ENCODE measurements around the gene LRRC37B. TPM values are rescaled to one million over a fixed set of nuclear protein-coding genes. Genes with fewer than 3 reads are reported as not detected.
"Not testable (repeated sequence)": the region's sequence is repeated elsewhere in the genome, so short reads cannot be mapped to it uniquely, and the experiment has no call there.

LRRC37B gene
- total RNA-seq = 50.2 TPM

DNA sequence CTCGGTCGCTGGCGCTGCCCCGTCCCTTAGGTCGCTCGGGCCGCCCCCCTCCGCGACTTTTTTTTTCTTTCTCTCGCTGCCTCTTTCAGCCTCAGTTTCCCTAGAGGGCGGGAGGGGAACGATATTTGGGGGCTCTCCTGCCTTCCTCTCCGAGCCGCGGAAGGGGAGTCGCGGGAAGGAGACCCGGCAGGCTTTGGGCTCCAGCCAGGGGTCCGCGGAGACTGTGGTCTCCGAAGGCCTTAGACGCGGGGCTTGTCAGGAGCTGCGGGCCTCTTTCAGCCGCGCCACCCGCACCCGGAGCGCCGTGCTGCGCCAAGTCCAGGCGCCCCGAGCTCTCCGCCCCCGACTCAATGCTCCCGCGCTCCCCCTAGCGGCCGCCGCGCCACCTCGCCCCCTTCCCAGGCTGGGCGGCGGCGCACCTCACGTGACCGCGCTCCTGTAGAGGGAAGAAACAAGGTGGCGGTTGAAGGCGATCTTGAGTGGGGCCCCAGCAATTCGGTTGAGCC is at the start of gene LRRC37B:
LRRC37B (plus strand) TSS at position 427 of the 506 bp plus-strand sequence. CDS start 14,010 bp downstream, outside the sequence.
- Histone ChIP-seq H3K4me1 (ENCODE audit: insufficient read depth, low read length) (peaks cover 35% of the 10 kb centered on the region), H3K4me3 (ENCODE audit: low read length) (peak within 1 kb of the TSS; percentile 86), H3K9me3 (ENCODE audit: low read depth, low read length) (no peaks in the 10 kb centered on the region)

DNA sequence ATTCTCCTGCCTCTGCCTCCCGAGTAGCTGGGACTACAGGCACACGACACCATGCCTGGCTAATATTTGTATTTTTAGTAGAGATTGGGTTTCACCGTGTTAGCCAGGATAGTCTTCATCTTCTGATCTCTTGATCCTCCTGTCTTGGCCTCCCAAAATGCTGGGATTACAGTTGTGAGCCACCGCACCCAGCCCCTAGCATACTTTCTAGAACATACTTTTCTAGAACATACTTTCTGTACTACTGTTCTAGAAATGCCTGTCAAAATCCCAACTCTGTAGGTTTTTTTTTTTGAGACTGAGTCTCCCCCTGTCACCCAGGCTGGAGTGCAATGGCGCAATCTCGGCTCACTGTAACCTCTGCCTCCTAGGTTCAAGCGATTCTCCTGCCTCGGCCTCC is 43.1 kb upstream of the LRRC37B start:
- not testable (repeated sequence) for H3K9me3 ChIP-seq (ENCODE audit: low read depth, low read length); H3K4me3 ChIP-seq (ENCODE audit: low read length); H3K4me1 ChIP-seq (ENCODE audit: insufficient read depth, low read length); H3K27me3 ChIP-seq (ENCODE audit: insufficient read depth, low read length)

More for the DNA sequence above, at the start of gene LRRC37B:
- H3K27me3 ChIP-seq (ENCODE audit: insufficient read depth, low read length) = no peaks in the 10 kb centered on the region

DNA sequence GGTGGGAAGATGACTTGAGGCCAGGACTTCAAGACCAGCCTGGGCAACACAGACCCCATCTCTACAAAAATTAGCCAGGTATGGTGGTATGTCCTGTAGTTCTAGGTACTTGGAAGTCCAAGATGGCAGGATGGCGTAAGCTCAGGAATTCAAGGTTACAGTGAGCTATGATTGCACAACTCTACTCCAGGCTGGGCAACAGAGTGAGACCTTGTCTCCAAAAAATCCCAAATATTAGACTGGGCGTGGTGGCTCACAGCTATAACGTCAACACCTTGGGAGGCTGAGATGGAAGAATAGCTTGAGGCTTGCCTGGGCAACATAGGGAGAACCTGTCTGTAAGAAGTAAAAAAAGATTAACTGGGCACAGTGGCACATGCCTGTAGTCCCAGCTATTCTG is 39.5 kb upstream of the LRRC37B start:
- Histone ChIP-seq H3K4me1 (ENCODE audit: insufficient read depth, low read length) (no peaks in the 10 kb centered on the region), H3K27me3 (ENCODE audit: insufficient read depth, low read length) (no peaks in the 10 kb centered on the region), H3K9me3 (ENCODE audit: low read depth, low read length) (no peaks in the 10 kb centered on the region), H3K4me3 (ENCODE audit: low read length) (no peak overlapping the region)

DNA sequence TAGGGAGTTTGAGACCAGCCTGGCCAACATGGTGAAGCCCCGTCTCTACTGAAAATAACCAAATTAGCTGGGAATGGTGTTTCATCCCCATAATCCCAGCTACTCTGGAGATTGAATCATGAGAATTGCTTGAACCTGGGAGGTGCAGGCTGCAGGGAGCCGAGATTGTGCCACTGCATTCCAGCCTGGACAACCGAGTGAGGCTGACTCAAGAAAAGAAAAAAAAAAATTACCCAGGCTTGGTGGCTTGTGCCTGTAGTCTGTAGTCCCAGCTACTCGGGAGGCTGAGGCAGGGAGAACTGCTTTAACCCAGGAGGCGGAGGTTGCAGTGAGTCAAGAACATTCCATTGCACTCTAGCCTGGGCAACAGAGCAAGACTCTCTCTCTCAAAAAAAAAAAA is 36.8 kb upstream of the LRRC37B start:
- H3K27me3 ChIP-seq (ENCODE audit: insufficient read depth, low read length); H3K4me1 ChIP-seq (ENCODE audit: insufficient read depth, low read length); H3K4me3 ChIP-seq (ENCODE audit: low read length); H3K9me3 ChIP-seq (ENCODE audit: low read depth, low read length): not testable (repeated sequence)

GRCh38 chr17:31974269-31975071 is 32.7 kb upstream of the LRRC37B start:
- H3K4me1 ChIP-seq (ENCODE audit: insufficient read depth, low read length) = not testable (repeated sequence)

DNA sequence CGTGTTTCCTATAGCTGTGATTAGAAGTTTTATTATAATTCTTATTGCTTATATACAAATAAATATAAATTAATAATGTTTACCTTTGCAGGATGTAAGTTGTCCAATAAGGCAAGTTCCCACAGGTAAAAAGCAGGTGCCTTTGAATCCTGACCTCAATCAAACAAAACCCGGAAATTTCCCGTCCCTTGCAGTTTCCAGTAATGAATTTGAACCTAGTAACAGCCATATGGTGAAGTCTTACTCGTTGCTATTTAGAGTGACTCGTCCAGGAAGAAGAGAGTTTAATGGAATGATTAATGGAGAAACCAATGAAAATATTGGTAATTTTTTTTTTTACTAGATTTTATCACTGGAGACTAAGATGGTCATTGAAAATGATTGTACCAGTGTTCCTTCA is 31.8 kb upstream of the LRRC37B start:
- not testable (repeated sequence) for H3K4me3 ChIP-seq (ENCODE audit: low read length); H3K27me3 ChIP-seq (ENCODE audit: insufficient read depth, low read length); H3K9me3 ChIP-seq (ENCODE audit: low read depth, low read length); H3K4me1 ChIP-seq (ENCODE audit: insufficient read depth, low read length)

More at GRCh38 chr17:31974269-31975071, 32.7 kb upstream of the LRRC37B start:
- not testable (repeated sequence) for H3K9me3 ChIP-seq (ENCODE audit: low read depth, low read length); H3K27me3 ChIP-seq (ENCODE audit: insufficient read depth, low read length); H3K4me3 ChIP-seq (ENCODE audit: low read length)

DNA sequence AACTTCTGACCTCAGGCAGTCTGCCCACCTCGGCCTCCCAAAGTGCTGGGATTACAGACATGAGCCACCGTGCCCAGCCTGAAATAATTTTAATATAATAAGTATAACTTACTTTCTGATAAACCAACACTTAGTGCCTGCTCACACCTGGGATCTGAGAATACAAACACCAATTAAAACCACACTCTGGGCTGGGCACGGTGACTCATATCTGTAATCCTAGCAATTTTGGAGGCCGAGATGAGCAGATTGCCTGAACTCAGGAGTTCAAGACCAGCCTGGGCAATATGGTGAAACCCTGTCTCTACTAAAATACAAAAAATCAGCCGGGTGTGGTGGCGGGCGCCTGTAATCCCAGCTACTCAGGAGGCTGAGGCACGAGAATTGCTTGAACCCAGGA is 15.4 kb upstream of the LRRC37B start:
- not testable (repeated sequence) for H3K4me3 ChIP-seq (ENCODE audit: low read length); H3K4me1 ChIP-seq (ENCODE audit: insufficient read depth, low read length); H3K9me3 ChIP-seq (ENCODE audit: low read depth, low read length); H3K27me3 ChIP-seq (ENCODE audit: insufficient read depth, low read length)

DNA sequence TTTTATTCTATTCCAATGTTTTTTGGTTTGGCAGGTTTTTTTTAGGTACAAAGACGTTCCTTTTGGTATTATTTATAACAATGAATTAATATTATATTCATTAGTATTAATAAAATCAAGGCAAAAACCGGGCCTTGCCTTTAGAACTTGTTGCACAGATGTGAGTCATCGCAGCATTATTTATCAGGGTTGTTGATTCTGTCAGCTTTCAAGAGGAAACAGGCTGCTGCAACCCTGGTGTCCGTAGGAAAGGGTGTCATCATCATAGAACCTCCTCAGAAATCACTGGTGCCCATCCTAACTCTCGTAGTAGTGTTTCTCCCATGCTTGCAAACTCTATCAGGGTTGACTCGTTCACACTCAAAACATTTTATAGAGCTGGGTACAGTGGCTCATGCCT is 10.2 kb upstream of the LRRC37B start:
- H3K9me3 ChIP-seq (ENCODE audit: low read depth, low read length) = no peaks in the 10 kb centered on the region
- H3K27me3 ChIP-seq (ENCODE audit: insufficient read depth, low read length) = no peaks in the 10 kb centered on the region
- H3K4me1 ChIP-seq (ENCODE audit: insufficient read depth, low read length) = no peaks in the 10 kb centered on the region
- H3K4me3 ChIP-seq (ENCODE audit: low read length) = no peak overlapping the region

GRCh38 chr17:32007463-32008298 is 498 bp downstream of the LRRC37B start:
- H3K9me3 ChIP-seq (ENCODE audit: low read depth, low read length) = no peaks in the 10 kb centered on the region
- H3K27me3 ChIP-seq (ENCODE audit: insufficient read depth, low read length) = no peaks in the 10 kb centered on the region
- peaks cover 35% of the 10 kb centered on the region for H3K4me1 ChIP-seq (ENCODE audit: insufficient read depth, low read length)
- H3K4me3 ChIP-seq (ENCODE audit: low read length) = peak overlapping the region; percentile 86

- no peaks in the 10 kb centered on the region for H3K9me3 ChIP-seq (ENCODE audit: low read depth, low read length)
- peaks cover 32% of the 10 kb centered on the region for H3K4me1 ChIP-seq (ENCODE audit: insufficient read depth, low read length)
- no peaks in the 10 kb centered on the region for H3K27me3 ChIP-seq (ENCODE audit: insufficient read depth, low read length)
- no peak overlapping the region for H3K4me3 ChIP-seq (ENCODE audit: low read length)
Measured at GRCh38 chr17:32009262-32009542, 2.0 kb downstream of the LRRC37B start.

GRCh38 chr17:32010114-32010513 is 2.9 kb downstream of the LRRC37B start:
- no peak overlapping the region for H3K4me3 ChIP-seq (ENCODE audit: low read length)

GRCh38 chr17:32015245-32016013 is 8.2 kb downstream of the LRRC37B start:
- Histone ChIP-seq H3K27me3 (ENCODE audit: insufficient read depth, low read length) (no peaks in the 10 kb centered on the region), H3K4me3 (ENCODE audit: low read length) (no peak overlapping the region), H3K9me3 (ENCODE audit: low read depth, low read length) (no peaks in the 10 kb centered on the region), H3K4me1 (ENCODE audit: insufficient read depth, low read length) (peaks cover 30% of the 10 kb centered on the region)

More at GRCh38 chr17:32010114-32010513, 2.9 kb downstream of the LRRC37B start:
- Histone ChIP-seq H3K27me3 (ENCODE audit: insufficient read depth, low read length) (no peaks in the 10 kb centered on the region), H3K9me3 (ENCODE audit: low read depth, low read length) (no peaks in the 10 kb centered on the region), H3K4me1 (ENCODE audit: insufficient read depth, low read length) (peaks cover 36% of the 10 kb centered on the region)

DNA sequence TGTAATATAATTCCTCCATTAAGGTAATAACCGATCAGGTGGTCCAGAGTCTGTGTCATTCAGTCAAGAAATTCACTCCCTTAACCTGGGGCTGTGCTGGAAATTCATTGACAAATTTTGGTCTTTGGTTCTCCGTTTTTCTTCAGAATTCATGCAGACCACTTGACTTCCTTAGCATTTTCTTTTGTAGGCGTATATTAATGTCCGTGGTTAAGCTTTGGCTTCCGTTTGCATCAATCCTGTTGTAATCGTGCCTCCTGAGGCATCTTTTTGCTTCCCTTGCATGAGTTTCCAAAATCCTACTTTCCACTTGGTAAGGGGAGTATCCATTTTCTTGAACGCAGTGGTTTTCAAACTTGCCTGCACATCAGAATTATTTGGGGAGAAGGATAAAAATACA is 9.0 kb downstream of the LRRC37B start:
- Histone ChIP-seq H3K27me3 (ENCODE audit: insufficient read depth, low read length) (no peaks in the 10 kb centered on the region), H3K9me3 (ENCODE audit: low read depth, low read length) (no peaks in the 10 kb centered on the region), H3K4me1 (ENCODE audit: insufficient read depth, low read length) (peaks cover 27% of the 10 kb centered on the region), H3K4me3 (ENCODE audit: low read length) (no peak overlapping the region)

- Histone ChIP-seq H3K9me3 (ENCODE audit: low read depth, low read length) (no peaks in the 10 kb centered on the region), H3K27me3 (ENCODE audit: insufficient read depth, low read length) (no peaks in the 10 kb centered on the region), H3K4me1 (ENCODE audit: insufficient read depth, low read length) (peaks cover 24% of the 10 kb centered on the region), H3K4me3 (ENCODE audit: low read length) (no peak overlapping the region)
Measured at GRCh38 chr17:32019228-32019627, 12.0 kb downstream of the LRRC37B start.

Data from mononuclear cell (primary cell).